ENCODE results near the gene ANKRD29. TPM values are rescaled to one million over a fixed set of nuclear protein-coding genes. Genes with fewer than 3 reads are reported as not detected.

ANKRD29 gene
- total RNA-seq, 6 experiments from 2014 or later = 0.13 to 0.50 (median 0.22) TPM

GRCh38 chr18:23671564-23671963 is 8.9 kb upstream of the ANKRD29 start:
- Mint-ChIP-seq H3K27ac (no peak overlapping the region), H3K36me3 (ENCODE audit: low read depth) (no peaks in the 10 kb centered on the region), H3K4me3 (no peak overlapping the region), H3K27me3 (ENCODE audit: insufficient read depth) (peaks cover 33% of the 10 kb centered on the region), H3K9me3 (no peaks in the 10 kb centered on the region), H3K4me1 (ENCODE audit: low read depth) (no peaks in the 10 kb centered on the region)
- TF ChIP-seq CTCF (IDR thresholded peaks at IDR 0.05) = no peak
- no peak for DNase-seq

GRCh38 chr18:23669804-23670405 is 7.2 kb upstream of the ANKRD29 start:
- H3K27me3 Mint-ChIP-seq (ENCODE audit: insufficient read depth) = peaks cover 32% of the 10 kb centered on the region
- DNase-seq = no peak
- no peak overlapping the region for H3K27ac Mint-ChIP-seq
- no peaks in the 10 kb centered on the region for H3K4me1 Mint-ChIP-seq (ENCODE audit: low read depth)
- no peak overlapping the region for H3K4me3 Mint-ChIP-seq
- H3K9me3 Mint-ChIP-seq = no peaks in the 10 kb centered on the region
- H3K36me3 Mint-ChIP-seq (ENCODE audit: low read depth) = no peaks in the 10 kb centered on the region
- TF ChIP-seq CTCF (IDR thresholded peaks at IDR 0.05) = no peak

- H3K36me3 Mint-ChIP-seq (ENCODE audit: low read depth) = no peaks in the 10 kb centered on the region
- no peaks in the 10 kb centered on the region for H3K4me1 Mint-ChIP-seq (ENCODE audit: low read depth)
- peaks cover 32% of the 10 kb centered on the region for H3K27me3 Mint-ChIP-seq (ENCODE audit: insufficient read depth)
- H3K9me3 Mint-ChIP-seq = no peaks in the 10 kb centered on the region
- H3K27ac Mint-ChIP-seq = no peak overlapping the region
- no peak overlapping the region for H3K4me3 Mint-ChIP-seq
- TF ChIP-seq CTCF (IDR thresholded peaks at IDR 0.05) = no peak
- DNase-seq = no peak
Observed at GRCh38 chr18:23669202-23669766, 6.6 kb upstream of the ANKRD29 start.

- no peaks in the 10 kb centered on the region for H3K4me1 Mint-ChIP-seq (ENCODE audit: low read depth)
- H3K4me3 Mint-ChIP-seq = no peak overlapping the region
- no peak for TF ChIP-seq CTCF (IDR thresholded peaks at IDR 0.05)
- DNase-seq = no peak
- H3K9me3 Mint-ChIP-seq = no peaks in the 10 kb centered on the region
- peaks cover 30% of the 10 kb centered on the region for H3K27me3 Mint-ChIP-seq (ENCODE audit: insufficient read depth)
- H3K27ac Mint-ChIP-seq = no peak overlapping the region
- no peaks in the 10 kb centered on the region for H3K36me3 Mint-ChIP-seq (ENCODE audit: low read depth)
Observed at GRCh38 chr18:23668731-23669130, 6.0 kb upstream of the ANKRD29 start.

- no peak for DNase-seq
- Mint-ChIP-seq H3K27me3 (ENCODE audit: insufficient read depth) (peaks cover 32% of the 10 kb centered on the region), H3K36me3 (ENCODE audit: low read depth) (peaks cover 4% of the 10 kb centered on the region; the same call in 1 of the 2 replicates), H3K4me1 (ENCODE audit: low read depth) (peaks cover 11% of the 10 kb centered on the region), H3K9me3 (no peaks in the 10 kb centered on the region), H3K4me3 (no peak overlapping the region), H3K27ac (no peak overlapping the region)
- TF ChIP-seq CTCF (IDR thresholded peaks at IDR 0.05) = no peak
Observed at GRCh38 chr18:23667114-23667513, 4.4 kb upstream of the ANKRD29 start.

Measured in HFFc6 (cell line).